GM21717 (cell line): ENCODE data around the gene USP27X.
A peak's percentile ranks its signal among the peaks of the same experiment; 100 is the strongest.

Experiments
- ATAC-seq: cut with Tn5 transposase; IDR thresholded peaks from one replicate; pipeline ENCODE4 v1.9.1; 2021; ENCODE audit warnings: mild to moderate bottlenecking, moderate library complexity; ENCODE audit not compliant: unreplicated experiment

The USP27X gene

GRCh38 chrX:49878834-49879655 lies at the start of gene USP27X:
TSS of gene USP27X (plus strand) at chrX:49879484. CDS start at chrX:49880308, 824 bp downstream.
- ATAC-seq = peak; percentile 89

GRCh38 chrX:49838374-49838773 lies 40.9 kb upstream of the USP27X start:
- ATAC-seq = peak; percentile 68

- no peak for ATAC-seq
These were observed 38.6 kb upstream of the USP27X start for GRCh38 chrX:49840679-49841078.

GRCh38 chrX:49842621-49843020 lies 36.7 kb upstream of the USP27X start:
- no peak for ATAC-seq

GRCh38 chrX:49844611-49845010 lies 34.7 kb upstream of the USP27X start:
- no peak for ATAC-seq

- ATAC-seq = no peak
These were observed 33.4 kb upstream of the USP27X start for GRCh38 chrX:49845701-49846403.

DNA sequence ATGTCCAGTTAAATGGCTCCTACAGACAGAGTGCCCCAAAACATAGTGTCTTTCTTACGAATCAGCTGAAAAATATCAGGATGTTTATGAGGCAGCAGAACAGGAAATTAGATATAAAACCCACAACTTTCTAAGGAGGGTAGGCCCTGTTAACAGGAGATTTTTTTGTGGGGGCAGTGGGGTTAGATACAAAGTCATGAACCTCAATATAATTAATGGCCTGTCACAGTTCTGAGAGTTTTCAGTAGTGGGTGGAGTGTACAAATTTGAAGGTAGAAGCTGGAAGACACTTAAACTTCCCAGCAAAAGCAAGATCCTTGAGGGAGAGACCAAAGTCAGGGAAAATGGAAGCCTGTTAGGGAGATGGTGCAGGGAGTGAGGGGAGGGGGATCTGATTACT lies 32.8 kb upstream of the USP27X start:
- no peak for ATAC-seq

- ATAC-seq = no peak
These were observed 31.0 kb upstream of the USP27X start for GRCh38 chrX:49848275-49848674.

GRCh38 chrX:49850028-49850427 lies 29.3 kb upstream of the USP27X start:
- ATAC-seq = no peak

DNA sequence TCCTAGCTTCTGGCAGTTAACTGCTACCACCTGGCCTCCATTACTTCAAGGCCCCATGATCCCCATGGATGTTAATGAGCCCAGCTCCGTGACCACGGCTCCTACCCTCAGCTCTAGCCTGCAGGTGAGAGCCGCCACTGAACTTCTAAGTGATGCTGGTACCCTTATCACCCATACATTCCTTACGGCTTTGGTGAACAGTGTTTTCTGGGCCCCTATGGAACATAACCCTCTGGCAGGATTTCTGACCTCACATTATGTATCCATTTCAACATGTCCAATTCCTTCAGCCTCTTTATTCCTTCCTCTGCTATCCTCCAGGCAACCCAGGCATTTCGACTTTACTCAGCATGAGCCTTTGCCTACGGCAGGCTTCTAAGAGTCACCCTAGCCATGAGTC lies 25.6 kb upstream of the USP27X start:
- ATAC-seq = no peak

DNA sequence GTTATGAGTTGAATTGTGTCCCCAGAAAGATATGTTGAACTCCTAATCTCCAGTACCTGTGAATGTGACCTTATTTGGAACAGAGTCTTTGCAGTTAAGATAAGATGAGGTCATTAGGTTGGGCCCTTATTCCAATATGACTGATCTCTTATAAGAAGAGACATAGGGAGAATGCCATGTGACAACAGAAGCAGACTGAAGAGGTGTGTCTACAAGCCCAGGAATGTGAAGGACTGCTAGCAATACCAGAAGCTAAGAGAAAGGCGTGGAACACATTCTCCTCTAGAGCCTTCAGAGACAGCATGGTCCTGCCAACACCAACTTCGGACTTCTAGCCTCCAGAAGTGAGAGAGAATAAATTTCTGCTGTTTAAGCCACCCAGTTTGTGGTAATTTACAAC lies 22.5 kb upstream of the USP27X start:
- ATAC-seq = no peak

DNA sequence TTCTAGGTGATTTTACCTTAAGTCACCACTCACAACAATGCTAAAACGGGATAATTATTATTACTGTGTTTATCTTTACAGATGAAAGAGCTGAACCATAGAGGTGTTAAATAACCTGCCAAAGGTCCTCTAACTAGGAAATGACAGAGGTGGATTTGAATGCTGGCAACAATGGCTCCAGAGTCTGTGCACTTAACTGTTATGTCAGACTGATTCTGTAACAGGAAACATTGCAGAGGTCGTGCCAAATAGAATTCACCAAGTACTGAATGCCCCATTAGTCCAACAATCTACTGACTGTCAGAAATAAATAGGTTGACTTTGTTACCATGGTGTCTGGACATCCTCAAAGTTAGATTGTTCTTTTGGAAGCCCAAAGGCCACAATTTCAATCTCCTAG lies 20.9 kb upstream of the USP27X start:
- no peak for ATAC-seq

GRCh38 chrX:49859491-49859890 lies 19.8 kb upstream of the USP27X start:
- ATAC-seq = no peak

DNA sequence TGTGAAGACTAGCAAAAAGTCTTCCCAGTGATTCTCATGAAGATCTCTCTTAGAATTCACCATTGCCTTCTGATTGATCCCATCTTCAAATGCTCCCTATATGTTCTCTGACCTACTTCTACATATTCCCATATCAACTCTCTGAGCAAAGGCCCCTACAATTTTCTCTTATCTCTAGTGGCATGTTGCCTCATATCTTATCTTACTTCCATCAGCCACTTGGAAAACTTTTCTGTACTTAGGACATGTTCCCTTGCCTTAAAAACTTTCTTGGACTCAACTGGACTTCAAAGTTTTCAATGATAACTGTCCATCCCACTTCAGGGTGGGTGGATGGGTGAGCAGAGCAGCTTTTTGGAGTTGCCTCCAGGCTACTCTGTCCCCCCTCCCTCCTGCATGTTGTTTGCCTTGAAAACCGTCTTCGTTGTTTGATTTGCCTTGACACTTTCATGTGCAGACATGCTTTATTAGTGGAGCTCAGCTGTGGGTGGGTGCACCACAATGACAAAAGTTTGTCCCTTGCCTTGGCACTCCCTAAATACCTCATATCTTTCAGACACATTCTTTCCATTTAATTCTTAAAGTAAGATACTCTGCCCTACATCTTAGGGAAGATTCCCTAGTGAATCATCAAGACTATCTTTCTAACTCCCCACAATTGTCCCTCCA lies 18.3 kb upstream of the USP27X start:
- no peak for ATAC-seq

DNA sequence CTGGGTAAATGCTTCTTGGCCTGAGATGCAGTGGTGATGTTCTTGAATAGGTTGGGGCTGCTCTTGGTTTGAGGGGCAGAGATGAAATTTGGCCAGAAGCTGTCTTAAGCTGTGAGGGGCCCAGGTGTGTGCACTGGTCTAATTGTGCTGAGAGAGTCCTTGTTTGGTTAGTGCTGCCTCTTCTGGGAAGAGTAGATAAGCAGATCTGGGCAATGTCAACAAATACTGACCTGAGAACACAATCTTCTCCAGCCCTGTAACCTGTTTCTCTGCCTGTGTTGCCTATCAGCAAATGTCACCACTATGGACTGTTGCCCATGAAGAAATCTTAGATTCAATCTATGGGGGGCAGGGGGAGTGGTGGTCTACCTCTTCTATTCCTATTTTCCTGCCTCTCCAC lies 17.2 kb upstream of the USP27X start:
- ATAC-seq = no peak

GRCh38 chrX:49868739-49869138 lies 10.5 kb upstream of the USP27X start:
- no peak for ATAC-seq

DNA sequence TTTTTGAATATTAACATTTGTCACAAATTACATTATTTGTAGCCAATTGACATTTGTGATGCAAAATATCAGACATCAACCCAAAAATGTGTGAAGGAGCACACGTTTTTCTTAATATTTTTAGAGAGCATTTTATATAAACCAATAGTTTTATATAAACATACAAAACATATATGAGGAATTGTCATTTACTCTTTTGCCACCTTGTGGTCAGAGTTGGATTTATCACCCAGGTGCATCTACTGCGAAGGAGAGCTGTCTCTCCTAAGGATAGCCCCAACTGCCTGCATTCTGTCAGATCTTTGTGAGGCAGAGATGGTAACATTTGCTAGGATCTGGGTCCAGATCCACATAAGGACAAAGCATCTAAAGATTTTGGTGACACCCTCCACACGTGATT lies 2.5 kb upstream of the USP27X start:
- no peak for ATAC-seq

GRCh38 chrX:49877397-49878101 lies 1.7 kb upstream of the USP27X start:
- no peak for ATAC-seq

- ATAC-seq = no peak
These were observed 1.0 kb upstream of the USP27X start for GRCh38 chrX:49878128-49878833.

DNA sequence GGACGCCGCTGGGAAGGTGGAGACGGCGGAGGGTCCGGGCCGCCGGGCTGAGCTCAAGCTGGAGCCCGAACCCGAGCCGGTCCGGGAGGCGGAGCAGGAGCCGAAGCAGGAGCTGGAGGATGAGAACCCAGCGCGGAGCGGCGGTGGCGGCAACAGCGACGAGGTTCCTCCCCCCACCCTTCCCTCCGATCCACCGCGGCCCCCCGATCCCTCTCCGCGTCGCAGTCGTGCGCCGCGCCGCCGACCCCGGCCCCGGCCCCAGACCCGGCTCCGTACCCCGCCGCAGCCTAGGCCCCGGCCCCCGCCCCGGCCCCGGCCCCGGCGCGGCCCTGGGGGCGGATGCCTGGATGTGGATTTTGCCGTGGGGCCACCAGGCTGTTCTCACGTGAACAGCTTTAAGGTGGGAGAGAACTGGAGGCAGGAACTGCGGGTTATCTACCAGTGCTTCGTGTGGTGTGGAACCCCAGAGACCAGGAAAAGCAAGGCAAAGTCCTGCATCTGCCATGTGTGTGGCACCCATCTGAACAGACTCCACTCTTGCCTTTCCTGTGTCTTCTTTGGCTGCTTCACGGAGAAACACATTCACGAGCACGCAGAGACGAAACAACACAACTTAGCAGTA lies 483 bp downstream of the USP27X start:
- ATAC-seq = peak; percentile 9
